SH-SY5Y (cell line): Measurements from ENCODE around the gene MRPS21.

ENCODE experiments used
- GATA2 ChIP-seq: IDR thresholded peaks from 2 replicates; pipeline ENCODE4 v1.6.1; 2011; ENCODE audit warnings: mild to moderate bottlenecking, low read depth, low read length
- GATA3 ChIP-seq: IDR thresholded peaks from 2 replicates; pipeline ENCODE4 v1.6.1; 2011; ENCODE audit warnings: low read depth, mild to moderate bottlenecking, low read length, moderate library complexity

DNA sequence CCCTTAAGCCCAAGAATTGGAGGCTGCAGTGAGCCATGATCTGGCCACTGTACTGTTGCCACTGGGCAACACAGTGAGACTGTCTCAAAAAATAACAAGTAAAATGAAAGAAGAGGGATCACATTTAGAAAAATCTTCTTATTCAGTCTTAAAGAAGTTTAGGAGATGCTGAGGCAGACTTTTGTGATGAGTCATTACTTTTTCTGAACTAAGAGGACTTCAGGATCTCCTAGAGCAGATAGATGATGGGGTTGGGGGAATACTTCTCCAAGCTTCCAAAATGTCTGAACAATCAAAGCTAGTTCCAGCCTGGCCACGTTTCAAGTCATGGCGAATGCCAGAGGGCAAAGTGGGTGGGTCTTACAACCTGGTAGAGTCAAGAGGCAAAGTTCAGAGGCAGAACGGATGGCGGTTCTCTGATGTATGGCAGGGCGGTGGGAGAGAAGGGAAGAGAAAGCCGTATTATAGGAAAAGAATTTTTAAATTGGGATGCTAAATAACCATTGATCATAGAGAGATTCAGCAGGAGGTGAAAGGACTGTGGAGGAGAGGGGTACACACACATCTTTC, 13.4 kb upstream of the MRPS21 start:
- no peak for TF ChIP-seq GATA3
- no peak for TF ChIP-seq GATA2
